ENCODE data around the gene BRINP2. TPM values are rescaled to one million over a fixed set of nuclear protein-coding genes. Genes with fewer than 3 reads are reported as not detected.

The BRINP2 gene
- total and polyA plus RNA-seq, 12 donors, result 0.15 to 0.66 (median 0.24) TPM; not detected in 2

DNA sequence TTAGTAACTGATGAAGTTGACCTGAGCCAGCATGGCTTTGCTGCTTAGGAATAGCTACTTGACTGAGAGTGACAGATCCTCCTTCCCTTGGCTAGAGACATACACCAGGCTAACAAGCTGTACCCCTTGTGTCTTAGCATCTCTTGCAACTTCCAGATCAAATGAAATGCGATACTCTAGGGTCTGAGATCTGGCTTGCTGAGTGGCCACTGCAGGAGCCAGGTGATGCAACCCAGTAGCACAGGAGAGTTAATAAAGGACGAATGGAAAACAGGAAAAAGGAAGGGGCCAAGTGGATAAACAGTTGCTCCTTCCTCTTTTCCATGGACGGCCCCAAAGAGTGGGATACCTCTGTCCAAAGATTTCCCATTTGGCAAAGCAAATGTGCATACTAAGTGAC is 44.5 kb upstream of the BRINP2 start:
- Histone ChIP-seq H3K4me3 (no peak overlapping the region), H3K9me3 (no peaks in the 10 kb centered on the region), H3K36me3 (no peaks in the 10 kb centered on the region), H3K27me3 (no peaks in the 10 kb centered on the region), H3K4me1 (no peaks in the 10 kb centered on the region), H3K27ac (no peak overlapping the region)
- intact Hi-C loops (cut with DNase I), result no loop called here
- WGBS, 2 donors, result 60 to 62% methylated on average over 3 of the region's 3 CpGs
- ATAC-seq, result no peak
- TF ChIP-seq, protein P1, sequence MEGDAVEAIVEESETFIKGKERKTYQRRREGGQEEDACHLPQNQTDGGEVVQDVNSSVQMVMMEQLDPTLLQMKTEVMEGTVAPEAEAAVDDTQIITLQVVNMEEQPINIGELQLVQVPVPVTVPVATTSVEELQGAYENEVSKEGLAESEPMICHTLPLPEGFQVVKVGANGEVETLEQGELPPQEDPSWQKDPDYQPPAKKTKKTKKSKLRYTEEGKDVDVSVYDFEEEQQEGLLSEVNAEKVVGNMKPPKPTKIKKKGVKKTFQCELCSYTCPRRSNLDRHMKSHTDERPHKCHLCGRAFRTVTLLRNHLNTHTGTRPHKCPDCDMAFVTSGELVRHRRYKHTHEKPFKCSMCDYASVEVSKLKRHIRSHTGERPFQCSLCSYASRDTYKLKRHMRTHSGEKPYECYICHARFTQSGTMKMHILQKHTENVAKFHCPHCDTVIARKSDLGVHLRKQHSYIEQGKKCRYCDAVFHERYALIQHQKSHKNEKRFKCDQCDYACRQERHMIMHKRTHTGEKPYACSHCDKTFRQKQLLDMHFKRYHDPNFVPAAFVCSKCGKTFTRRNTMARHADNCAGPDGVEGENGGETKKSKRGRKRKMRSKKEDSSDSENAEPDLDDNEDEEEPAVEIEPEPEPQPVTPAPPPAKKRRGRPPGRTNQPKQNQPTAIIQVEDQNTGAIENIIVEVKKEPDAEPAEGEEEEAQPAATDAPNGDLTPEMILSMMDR (IDR thresholded peaks at IDR 0.05), result no peak
- DNase-seq, result no peak

DNA sequence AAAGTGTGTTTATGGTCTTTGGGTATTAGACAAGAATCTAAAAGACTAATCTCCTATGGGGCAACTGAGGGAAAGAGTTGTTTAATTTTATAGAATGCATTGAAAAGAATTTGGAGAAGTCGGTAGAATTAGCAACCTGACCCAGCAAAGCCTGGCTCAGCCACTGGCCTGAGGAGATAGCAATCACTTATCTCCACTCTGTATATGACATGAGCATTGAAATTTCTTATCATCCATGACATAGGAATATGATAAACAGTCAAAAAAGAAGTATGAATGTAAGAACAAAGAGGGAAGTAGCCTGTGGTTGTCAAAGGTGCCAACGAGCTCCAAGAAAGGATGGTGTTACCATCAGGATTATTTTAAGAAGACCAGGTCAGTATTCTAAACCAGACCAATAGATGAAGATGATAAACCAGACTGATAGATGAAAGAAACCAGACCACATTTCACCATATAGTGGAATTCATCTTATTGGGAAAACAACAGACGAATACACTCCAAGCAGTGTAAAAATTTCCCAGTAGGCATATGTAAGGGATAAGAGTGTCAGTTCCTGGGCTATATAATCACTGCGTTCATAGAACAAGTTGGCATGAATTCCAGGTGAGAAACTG is 42.0 kb upstream of the BRINP2 start:
- Histone ChIP-seq H3K4me1 (no peaks in the 10 kb centered on the region), H3K36me3 (no peaks in the 10 kb centered on the region), H3K27ac (no peak overlapping the region), H3K4me3 (no peak overlapping the region), H3K27me3 (peaks cover 0 to 4% (median 0%) of the 10 kb centered on the region in 7 donors), H3K9me3 (no peaks in the 10 kb centered on the region)
- TF ChIP-seq, protein P1 (IDR thresholded peaks at IDR 0.05), result no peak
- ATAC-seq (no peak), DNase-seq (no peak)
- intact Hi-C loops (cut with DNase I), result no loop called here
- 81 to 88% methylated on average over 4 of the region's 4 CpGs for WGBS, 2 donors

DNA sequence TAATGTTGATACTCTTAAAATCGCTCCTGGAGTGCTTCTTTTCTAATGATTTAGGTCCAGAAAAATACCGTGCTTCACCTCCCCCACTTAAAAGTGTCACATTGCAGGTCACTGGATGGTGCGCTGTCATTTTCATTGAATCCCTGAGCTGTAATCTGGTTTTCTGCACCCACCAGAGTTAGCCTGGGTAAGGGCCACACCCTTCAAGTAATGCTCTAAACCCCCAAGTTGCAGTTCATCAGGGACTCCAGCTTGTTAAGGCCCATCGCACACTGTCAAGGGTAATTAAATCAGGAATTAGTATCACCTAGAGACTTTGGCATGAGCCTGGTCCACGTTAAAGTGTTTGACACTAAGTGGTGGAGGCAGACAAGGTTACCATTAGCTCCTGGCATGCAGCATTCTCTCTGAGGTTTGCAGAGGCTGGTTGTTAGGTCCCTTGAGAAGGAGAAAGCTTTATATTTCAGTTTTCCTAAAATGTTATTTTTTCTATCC is 40.3 kb upstream of the BRINP2 start:
- DNase-seq (no peak), ATAC-seq (no peak)
- no peak overlapping the region for H3K27ac ChIP-seq
- no peak overlapping the region for H3K4me3 ChIP-seq
- 77 to 83% methylated on average over 5 of the region's 5 CpGs for WGBS, 2 donors
- H3K4me1 ChIP-seq, result no peaks in the 10 kb centered on the region
- H3K9me3 ChIP-seq, result no peaks in the 10 kb centered on the region
- peaks cover 0 to 4% (median 0%) of the 10 kb centered on the region in 7 donors for H3K27me3 ChIP-seq
- TF ChIP-seq, protein P1 (IDR thresholded peaks at IDR 0.05), result no peak
- intact Hi-C loops (cut with DNase I), result no loop called here
- no peaks in the 10 kb centered on the region for H3K36me3 ChIP-seq

DNA sequence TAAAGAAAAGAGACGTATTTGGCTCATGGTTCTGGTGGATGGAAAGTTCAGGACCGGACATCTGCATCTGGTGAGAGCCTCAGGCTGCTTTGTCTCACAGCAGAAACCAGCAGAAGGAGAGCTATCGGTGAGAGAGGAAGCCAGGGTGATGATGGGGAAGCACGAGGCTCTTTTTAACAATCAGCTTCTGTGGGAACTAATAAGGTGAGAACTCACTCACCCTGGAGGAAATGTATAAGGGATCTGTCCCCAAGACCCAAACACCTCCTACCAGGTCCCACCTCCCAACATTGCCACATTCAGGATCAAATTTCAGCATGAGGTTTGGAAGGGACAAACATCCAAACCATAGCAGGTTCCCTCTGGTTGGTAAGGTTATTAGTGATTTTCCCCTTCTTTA is 39.0 kb upstream of the BRINP2 start:
- H3K27ac ChIP-seq, result no peak overlapping the region
- WGBS, 2 donors, result 69% methylated on average over 4 of the region's 4 CpGs
- H3K27me3 ChIP-seq, result peaks cover 0 to 4% (median 0%) of the 10 kb centered on the region in 7 donors
- no peak overlapping the region for H3K4me3 ChIP-seq
- intact Hi-C loops (cut with DNase I), result no loop called here
- no peaks in the 10 kb centered on the region for H3K9me3 ChIP-seq
- H3K4me1 ChIP-seq, result no peaks in the 10 kb centered on the region
- ATAC-seq (no peak), DNase-seq (no peak)
- no peaks in the 10 kb centered on the region for H3K36me3 ChIP-seq
- TF ChIP-seq, protein P1 (IDR thresholded peaks at IDR 0.05), result no peak
